HG03039 (cell line): Measurements from ENCODE around the gene UBL4A.

Experiments used
- ATAC-seq: cut with Tn5 transposase; IDR thresholded peaks from one replicate; pipeline ENCODE4 v1.9.1; 2021; ENCODE audit warnings: mild to moderate bottlenecking, moderate library complexity; ENCODE audit not compliant: unreplicated experiment

Gene UBL4A

DNA sequence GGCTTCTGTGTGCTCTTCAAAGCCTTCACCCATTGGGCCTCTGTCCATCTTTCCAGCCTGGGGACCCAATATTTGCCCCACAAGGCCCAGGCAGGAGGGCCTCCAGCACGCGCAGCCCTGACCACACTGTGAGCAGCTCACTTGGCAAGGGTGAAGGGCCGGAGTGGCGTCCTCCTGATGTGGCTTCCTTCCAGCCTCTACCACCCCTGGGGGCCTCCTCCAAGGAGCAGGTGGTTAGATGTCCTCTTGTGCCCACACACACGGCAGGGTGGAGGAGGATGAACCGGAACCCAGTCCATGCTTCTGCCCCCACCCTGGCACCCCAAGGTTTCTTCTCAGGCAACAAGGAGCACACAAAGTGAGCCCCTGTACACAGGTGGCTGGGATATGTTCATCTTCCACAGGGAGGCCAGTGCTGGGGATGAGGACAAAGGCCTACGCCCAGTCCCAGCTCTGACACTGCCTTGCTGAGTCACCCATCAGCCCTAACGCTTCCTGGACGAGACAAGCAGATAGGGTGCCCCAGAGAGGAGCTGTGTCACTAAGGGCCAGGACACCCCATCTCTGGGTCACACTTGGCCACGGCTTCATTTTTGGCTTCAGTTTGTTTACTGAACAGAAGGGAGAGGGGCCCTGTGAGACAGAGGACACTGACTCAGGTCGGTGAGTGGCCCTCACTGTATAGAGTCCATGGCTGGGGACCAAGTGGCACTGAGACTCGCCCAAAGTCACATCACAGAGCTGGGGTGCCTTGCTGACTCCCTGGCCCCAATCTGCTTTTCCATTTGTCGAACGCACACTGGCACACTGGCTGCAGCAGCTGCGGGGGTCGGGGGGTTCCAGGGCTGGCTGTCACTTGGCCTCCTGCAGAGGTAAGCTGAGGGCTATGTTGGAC lies 1.9 kb downstream of the UBL4A start:
- ATAC-seq = no peak

DNA sequence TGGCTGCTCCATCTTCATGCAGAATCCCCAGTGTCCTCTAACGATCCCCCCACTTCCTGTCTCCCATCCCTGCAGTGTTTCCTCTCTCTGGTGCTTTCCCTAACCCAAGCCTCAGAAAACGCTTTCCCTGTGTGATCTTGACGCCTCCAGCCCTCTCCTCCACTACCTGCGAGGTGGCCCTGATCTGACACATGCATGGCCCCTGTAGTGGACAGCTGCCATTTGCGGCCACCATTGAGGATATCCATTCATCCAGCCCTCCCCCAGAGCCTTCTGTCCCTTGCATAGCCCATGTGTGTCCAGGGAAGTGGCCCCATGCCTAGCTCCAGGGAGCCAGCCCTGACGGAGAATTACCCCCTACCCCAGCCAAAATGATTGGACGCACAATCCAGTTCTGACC lies 3.1 kb downstream of the UBL4A start:
- no peak for ATAC-seq

DNA sequence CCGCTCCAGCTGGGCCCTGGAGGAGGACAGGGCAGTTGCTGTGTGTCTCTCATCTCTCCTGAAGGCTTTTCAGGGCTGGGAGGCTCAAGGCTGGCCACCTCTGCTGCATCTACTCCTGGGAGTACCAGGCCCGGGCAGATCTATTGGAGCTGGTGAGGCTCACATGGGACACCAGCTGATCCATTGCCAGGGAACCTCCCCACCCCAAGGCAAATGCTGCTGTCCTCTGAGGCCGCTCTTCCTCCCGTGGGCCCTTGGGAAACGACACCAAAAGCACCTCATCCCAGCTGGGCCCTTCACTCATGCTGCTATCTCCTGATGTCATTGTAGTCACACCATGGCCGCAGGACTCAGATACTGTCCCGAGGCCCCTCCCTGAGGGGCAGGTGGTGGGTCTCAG lies 3.6 kb downstream of the UBL4A start:
- ATAC-seq = no peak

DNA sequence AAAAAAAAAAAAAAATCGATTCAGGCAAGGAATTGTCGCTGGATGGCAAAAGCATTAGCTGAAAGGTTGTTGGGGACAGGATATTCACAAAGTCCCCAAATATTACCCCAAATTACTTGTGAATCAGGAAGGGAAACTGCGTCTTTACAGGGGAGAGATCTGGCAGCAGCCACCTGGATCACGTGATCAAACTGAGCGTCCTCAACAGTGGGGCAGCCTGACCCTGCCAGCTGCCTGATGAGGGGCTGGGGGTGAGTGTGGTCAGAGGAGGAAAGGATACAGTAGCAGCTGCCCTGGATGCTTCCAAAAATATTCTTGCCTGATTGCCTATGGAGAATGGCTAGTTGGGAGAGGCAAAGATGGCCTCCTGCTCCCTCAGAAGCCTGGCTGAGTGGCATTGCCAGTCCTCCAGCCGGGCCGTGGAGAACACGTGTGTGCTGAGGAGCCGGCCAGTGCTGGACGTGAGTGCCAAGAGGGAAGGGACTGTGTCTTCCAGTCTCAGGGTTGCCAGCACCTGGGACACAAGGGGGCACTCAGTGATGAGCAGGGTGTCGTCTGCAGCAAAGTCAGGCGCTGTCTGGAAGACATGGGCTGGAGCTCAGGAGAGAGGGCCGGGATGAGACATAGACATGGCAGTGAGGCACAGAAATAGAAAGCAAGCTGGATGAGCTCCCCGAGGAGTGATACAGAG lies 4.4 kb downstream of the UBL4A start:
- no peak for ATAC-seq

DNA sequence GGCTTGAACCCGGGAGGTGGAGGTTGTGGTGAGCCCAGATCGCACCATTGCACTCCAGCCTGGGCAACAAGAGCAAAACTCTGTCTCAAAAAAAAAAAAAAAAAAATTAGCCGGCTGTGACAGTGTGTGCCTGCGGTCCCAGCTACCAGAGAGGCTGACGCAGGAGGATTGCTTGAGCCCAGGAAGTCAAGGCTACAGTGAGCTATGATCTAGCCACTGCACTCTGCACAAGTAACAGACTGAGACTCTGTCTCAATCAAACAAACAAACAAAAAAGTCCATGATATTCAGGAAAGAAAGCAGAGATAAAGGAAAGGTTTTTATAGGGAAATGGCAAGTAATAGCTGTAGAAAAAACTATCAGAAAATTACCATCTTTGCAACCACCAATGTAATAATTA lies 5.2 kb downstream of the UBL4A start:
- no peak for ATAC-seq

DNA sequence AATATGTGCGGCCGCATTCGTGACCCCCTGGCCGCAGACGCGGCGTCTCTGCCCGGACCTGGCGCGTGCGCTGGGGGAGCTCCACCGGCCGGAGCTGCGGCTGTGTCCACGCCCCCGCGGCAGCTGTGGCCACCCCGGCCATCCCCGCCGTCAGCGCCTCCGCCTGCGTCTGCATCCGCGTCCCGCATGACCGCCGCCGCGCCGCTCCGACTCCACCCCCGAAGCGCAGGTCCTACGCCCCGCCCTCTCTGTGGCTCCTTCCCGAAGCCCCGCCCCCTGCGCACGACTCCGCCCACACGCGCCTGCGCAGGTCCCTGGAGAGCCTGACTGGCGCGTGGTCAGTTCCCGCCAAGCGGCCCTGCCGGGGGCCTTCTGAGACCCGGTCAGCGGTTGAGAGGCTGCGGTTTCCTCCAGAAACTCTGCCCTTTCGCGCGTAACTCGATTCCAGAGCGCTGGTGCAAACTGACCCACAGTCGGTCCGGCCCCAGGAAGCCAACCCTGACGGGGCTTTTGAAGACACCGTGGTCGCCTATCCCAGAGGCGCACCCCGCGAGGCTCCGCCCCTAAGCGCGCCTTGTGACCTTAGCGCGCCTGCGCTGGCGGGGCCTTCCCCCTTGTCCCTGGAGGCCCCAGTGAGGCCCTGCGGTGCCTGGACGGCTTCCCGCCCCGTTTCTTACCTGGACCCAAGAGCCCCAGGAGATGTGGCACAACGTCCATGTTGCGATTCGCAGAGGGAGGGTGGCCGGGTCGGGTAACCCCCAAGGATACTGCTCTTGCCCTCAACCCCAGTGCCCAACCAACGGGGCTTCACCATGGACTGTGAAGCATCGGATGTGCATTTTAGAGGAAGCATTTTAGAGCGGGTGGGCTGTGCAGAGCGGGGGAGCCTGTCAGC lies 7.4 kb downstream of the UBL4A start, which contains the start of gene LAGE3:
LAGE3 (minus strand) TSS at position 554 of the 895 bp plus-strand sequence; CDS start at position 188, 366 bp downstream.
- ATAC-seq = peak; percentile 82

DNA sequence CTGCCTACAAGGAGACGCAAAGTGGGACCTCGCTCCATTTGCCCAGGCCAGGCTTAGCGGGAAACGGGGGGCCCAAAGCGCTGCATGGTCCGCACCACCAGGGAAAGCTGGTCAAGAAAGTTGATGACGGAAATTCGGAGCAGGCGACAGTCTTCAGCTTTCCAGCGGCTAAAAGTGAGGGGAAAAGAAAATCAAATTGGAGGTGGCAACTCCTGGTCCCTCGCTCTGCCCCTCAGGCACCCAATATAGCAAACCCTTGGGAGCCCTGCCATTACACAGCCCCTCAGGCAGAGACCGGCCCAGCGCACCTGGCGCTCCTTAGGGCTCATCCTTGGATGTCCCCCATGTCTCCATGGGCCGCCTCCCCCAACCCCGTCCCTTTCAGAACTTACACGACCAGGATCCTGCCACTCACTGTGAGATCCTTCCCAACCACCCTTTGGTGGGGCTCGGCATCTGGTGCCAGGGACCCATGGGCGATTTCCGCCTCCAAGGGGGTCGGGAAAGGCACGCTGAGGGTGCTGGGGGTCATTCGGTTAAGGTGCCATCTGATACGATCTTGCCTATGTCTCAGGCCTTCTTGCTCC lies 8.4 kb downstream of the UBL4A start:
- no peak for ATAC-seq

DNA sequence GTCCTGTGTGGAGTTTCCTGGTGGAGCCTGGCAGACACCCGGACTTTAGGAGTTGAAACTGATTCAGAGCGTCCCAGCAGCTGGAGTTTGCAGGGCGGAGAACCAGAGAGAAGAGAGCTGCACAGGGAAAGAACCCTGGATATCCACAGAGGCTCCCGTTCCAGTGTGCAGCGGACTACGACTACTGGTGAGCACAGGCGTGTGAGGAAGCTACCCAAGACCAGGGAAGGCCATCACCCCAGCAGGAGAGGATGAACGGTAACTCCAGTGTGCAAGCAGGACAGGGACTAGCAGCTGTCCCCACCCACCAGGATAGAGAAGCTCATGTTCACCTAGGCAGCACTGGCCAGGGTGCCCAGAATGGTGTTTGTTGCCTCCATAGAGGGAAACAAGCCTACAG lies 9.6 kb downstream of the UBL4A start:
- no peak for ATAC-seq

DNA sequence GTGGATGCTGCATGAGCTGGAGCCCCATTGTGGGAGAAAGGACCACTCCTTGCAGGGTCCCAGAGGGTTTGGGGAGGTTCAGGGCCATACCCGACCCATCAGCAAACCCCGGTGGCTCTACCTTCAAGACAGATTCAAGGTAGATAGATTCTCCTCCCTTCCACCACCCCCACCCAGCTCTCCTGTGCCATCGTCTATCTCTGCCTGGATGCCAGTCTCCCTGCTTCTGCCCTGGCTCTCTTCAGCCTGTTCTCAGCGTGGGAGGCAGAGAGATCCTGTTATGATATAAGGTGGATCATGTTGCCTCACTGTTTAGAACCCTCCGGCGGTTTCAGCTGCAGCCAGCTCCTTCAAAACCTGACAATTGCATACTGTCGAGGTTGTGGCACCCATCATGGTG lies 12.7 kb downstream of the UBL4A start:
- no peak for ATAC-seq

DNA sequence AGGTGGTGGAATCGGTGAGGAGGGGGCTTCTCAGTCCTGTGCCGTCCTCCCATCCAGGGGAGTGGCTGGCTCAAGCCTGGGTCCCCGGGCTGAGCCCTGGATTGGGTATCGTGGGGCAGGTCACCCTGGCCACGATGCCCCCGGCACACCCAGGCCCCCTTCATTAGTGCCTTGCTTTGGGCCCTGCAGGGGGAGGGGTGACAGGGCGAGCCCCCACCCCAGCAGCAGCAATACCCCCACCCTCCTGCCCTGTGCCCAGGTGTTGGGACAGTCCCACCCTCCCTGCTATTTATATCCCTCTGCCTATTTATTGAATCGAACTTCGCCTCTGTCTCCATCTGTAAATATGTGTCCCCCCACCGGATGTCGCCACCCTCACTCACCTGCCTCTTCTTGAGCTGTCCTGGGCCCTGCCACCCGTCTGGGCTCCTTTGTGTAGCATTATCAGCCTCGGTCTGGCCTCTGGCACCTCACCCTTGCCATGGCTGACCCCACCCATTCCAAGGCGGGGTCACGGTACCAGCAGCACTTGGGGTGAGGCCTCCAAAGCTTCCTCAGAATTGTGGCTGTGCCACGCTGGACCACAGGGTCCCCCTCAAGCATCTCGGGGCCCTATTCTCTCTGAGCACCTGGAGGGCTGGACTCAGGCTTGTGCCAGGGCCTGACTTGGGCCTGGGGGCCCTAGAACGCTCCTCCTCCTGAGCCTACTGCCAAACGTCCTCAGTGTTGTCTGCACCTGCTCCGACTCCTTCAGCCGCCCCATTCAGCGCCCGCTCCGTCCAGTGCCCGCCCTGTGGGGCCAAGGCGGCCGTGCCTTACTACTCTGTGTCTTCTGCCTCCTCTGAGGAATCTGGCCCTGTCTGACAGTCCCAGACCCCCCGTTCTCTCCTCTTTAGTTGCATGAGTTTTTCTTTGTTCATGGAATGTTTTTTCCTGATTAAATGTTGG lies 13.5 kb downstream of the UBL4A start:
- no peak for ATAC-seq

DNA sequence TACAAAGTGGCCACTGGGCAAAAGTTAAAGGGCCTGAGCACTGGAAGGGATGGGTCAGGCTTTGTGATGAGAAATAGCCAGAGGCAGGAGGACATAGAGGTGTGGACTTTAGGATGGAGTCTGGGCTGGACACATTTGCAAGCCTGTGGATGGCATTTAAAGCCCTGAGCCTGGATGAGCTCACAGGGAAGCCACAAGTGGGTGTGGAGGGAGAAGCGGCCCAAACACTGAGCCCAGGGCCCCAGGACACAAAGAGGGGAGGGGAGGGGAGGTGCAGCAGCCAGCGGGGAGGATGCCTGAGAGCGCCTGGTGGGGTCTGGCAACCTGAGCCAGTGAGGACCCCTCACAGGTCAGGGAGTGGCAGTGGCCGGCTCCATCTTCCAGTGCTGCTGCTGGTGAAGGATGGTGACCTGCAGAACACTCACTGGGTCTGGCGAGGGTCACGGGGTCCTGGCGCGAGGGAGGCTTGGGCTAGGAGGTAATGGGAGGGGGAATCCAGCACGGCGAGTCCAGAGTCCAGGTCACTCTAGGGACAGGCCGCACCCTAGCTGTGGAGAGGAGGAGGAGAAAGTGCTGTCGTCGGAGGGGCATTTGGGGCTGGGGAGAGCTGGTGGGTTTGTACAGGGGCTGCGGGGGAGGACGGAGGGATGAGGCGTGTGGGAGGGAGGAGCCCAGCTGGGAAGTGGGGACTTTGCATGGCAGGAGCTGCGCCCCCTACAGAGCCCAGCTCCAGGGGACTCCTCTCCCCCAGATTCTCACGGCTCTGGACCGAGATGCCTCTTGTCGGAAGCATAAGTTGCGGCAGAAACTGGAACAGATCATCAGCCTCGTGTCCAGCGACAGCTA lies 14.4 kb downstream of the UBL4A start:
- no peak for ATAC-seq

DNA sequence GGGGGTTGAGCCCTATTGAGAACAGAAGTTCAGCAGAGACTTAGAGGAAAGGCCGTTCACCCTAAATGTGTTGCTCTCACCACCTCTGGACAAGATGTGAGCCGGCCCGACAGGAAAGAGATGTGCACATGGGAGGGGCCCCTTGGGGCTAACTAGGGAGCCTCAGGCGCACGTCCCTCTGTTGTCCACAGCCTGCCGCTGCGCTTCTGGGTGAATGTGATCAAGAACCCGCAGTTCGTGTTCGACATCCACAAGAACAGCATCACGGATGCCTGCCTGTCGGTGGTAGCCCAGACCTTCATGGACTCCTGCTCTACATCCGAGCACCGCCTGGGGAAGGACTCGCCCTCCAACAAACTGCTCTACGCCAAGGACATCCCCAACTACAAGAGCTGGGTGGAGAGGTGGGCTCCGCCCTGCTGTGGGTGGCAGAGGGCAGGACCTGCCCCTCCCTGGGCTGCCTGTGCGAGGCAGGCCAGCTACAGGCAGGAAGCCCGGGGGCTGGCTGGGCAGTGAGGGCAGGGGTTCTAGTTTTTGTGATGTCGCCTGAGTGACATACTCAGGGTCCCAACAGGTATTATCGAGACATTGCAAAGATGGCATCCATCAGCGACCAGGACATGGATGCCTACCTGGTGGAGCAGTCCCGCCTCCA lies 15.4 kb downstream of the UBL4A start:
- no peak for ATAC-seq

DNA sequence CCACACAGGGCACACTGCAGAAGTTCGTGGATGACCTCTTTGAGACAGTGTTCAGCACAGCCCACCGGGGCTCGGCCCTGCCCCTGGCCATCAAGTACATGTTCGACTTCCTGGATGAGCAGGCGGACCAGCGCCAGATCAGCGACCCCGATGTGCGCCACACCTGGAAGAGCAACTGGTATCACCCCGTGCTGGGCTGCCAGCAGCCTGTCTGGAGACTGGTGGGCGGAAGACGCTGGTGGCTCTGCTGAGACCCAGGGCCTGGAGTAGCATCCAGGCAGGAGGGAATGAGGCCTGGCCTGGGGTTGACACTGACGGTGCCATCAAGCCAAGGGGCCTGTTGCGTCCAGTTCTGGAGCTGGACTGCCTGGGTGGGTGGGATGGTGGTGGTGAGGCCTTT lies 16.0 kb downstream of the UBL4A start:
- ATAC-seq = no peak

DNA sequence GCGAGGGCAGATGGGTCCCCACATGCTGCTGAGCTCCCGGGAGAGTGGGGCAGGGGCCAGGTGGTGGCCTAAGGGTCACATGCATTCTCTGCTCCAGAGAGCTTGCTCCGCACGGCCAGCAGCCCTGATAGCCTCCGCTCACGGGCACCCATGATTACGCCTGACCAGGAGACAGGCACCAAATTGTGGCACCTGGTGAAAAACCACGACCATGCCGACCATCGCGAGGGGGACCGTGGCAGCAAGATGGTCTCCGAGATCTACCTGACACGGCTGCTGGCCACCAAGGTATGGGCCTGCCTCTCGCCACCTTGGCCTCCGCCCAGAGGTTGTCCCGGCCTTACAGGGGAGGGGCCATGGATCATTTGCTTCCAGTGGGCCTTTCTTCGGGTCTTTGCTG lies 16.5 kb downstream of the UBL4A start:
- ATAC-seq = no peak

DNA sequence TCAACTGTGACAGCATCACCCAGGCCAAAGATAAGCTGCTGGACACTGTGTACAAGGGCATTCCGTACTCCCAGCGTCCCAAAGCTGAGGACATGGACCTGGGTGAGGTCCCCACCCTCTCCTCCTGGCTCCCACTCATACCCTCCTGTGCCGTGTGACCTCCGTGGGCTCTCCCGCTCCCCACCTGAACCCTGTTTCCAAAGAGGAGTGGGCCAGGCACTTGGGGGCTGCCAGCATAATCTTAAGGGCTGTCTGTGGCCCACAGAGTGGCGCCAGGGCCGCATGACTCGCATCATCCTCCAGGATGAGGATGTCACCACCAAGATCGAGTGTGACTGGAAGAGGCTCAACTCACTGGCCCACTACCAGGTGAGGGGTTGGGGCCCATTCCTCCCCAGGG lies 17.3 kb downstream of the UBL4A start:
- no peak for ATAC-seq

DNA sequence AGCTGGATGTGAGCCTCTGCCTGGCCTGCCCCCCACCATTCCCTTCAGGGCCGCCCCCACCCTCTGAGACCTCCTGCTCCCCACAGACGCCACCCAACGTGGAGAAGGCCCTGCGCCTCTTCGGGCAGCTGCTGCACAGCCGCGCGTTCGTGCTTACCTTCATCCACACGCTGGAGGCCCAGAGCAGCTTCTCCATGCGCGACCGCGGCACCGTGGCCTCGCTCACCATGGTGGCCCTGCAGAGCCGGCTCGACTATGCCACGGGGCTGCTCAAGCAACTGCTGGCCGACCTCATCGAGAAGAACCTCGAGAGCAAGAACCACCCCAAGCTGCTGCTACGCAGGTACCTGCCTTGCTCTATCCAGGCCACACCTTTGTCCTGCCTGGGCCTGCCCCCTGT lies 18.2 kb downstream of the UBL4A start:
- no peak for ATAC-seq

DNA sequence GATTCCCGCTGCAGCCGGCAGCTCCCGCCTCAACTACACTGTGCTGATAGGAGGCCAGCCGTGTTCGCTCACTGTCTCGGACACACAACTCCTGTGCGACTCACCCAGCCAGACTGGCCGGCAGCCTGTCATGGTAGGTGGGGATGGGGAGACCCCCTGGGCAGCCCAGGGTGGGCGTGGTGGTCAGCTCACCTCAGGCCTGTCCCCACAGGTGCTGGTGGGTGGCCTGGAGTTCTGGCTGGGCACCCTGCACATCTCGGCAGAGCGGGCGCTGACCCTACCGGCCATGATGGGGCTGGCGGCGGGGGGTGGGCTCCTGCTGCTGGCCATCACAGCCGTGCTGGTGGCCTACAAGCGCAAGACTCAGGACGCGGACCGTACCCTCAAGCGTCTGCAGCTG lies 18.9 kb downstream of the UBL4A start:
- no peak for ATAC-seq

DNA sequence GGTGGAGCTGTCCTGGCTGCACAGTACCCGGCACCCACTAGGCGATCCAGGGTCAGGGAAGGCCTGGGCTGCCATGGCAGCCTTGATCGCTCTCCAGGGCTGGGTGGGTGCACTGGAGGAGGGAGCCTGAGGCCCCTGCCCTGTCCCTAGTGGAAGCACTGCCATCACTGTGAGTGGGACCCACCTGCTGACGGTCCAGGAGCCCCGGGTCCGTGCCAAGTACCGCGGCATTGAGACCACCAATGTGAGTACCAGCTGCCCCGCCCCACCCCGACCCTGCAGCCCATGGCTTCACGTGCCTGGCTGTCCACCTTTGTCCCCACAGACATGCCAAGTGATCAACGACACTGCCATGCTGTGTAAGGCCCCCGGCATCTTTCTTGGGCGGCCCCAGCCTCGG lies 19.5 kb downstream of the UBL4A start:
- no peak for ATAC-seq
